Activated CD4-positive, alpha-beta T cell treated with anti-CD3 and anti-CD28 coated beads for 1 hour (primary cell): ENCODE results near the gene HSPB8.
"Not testable (repeated sequence)": the region's sequence is repeated elsewhere in the genome, so short reads cannot be mapped to it uniquely, and the experiment has no call there.

Experiments used
- DNase-seq: peaks from one replicate; pipeline ENCODE4 v3.0.0-alpha.2; 2020

The HSPB8 gene

GRCh38 chr12:119207063-119207560 is 28.4 kb downstream of the HSPB8 start:
- no peak for DNase-seq

- no peak for DNase-seq
Measured at GRCh38 chr12:119208626-119209061, 29.9 kb downstream of the HSPB8 start.

- no peak for DNase-seq
Measured at GRCh38 chr12:119211884-119212283, 33.2 kb downstream of the HSPB8 start.

GRCh38 chr12:119216084-119216483 is 37.4 kb downstream of the HSPB8 start:
- DNase-seq: no peak

GRCh38 chr12:119218875-119219274 is 40.1 kb downstream of the HSPB8 start:
- not testable (repeated sequence) for DNase-seq

GRCh38 chr12:119222222-119222951 is 43.7 kb downstream of the HSPB8 start:
- DNase-seq: no peak

GRCh38 chr12:119225454-119225853 is 46.7 kb downstream of the HSPB8 start:
- DNase-seq: no peak

GRCh38 chr12:119227292-119227691 is 48.6 kb downstream of the HSPB8 start:
- DNase-seq: no peak

- no peak for DNase-seq
Measured at GRCh38 chr12:119229205-119229604, 50.5 kb downstream of the HSPB8 start.

GRCh38 chr12:119229837-119230236 is 51.1 kb downstream of the HSPB8 start:
- DNase-seq: no peak

GRCh38 chr12:119230807-119231206 is 52.1 kb downstream of the HSPB8 start:
- DNase-seq: no peak

- no peak for DNase-seq
Measured at GRCh38 chr12:119231774-119232173, 53.0 kb downstream of the HSPB8 start.

- DNase-seq: no peak
Measured at GRCh38 chr12:119235197-119235751, 56.5 kb downstream of the HSPB8 start.

GRCh38 chr12:119236372-119236771 is 57.6 kb downstream of the HSPB8 start:
- DNase-seq: no peak

- DNase-seq: no peak
Measured at GRCh38 chr12:119239040-119239439, 60.3 kb downstream of the HSPB8 start.

GRCh38 chr12:119241049-119241448 is 62.3 kb downstream of the HSPB8 start:
- DNase-seq: no peak

GRCh38 chr12:119241580-119242169 is 62.9 kb downstream of the HSPB8 start:
- no peak for DNase-seq
